Effector CD8-positive, alpha-beta T cell (primary cell): ENCODE results near the gene C1orf35.

Experiments used
- DNase-seq: peaks from one replicate; lab custom pipeline; 2025; lab: John Stamatoyannopoulos, UW

The C1orf35 gene

GRCh38 chr1:228109073-228109961 is 6.2 kb upstream of the C1orf35 start, which contains the start of gene MRPL55:
MRPL55 (minus strand) TSS chr1:228109299; CDS start chr1:228108260, 1,039 bp downstream.
- DNase-seq, result peak; percentile 98

GRCh38 chr1:228108742-228109072 is 5.6 kb upstream of the C1orf35 start:
- no peak for DNase-seq

GRCh38 chr1:228108055-228108690 is 5.0 kb upstream of the C1orf35 start:
- no peak for DNase-seq

GRCh38 chr1:228107636-228108035 is 4.5 kb upstream of the C1orf35 start:
- no peak for DNase-seq

GRCh38 chr1:228106800-228107054 is 3.6 kb upstream of the C1orf35 start:
- no peak for DNase-seq

- DNase-seq, result no peak
Observed at GRCh38 chr1:228105996-228106799, 3.1 kb upstream of the C1orf35 start.

GRCh38 chr1:228105270-228105995 is 2.3 kb upstream of the C1orf35 start:
- DNase-seq, result no peak

- no peak for DNase-seq
Observed at GRCh38 chr1:228104526-228105269, 1.6 kb upstream of the C1orf35 start.

GRCh38 chr1:228101994-228102790 is 933 bp downstream of the C1orf35 start:
- DNase-seq, result peak; percentile 34

- no peak for DNase-seq
Observed at GRCh38 chr1:228101614-228101993, 1.5 kb downstream of the C1orf35 start.

- DNase-seq, result no peak
Observed at GRCh38 chr1:228100822-228101613, 2.1 kb downstream of the C1orf35 start.

GRCh38 chr1:228099331-228099732 is 3.8 kb downstream of the C1orf35 start:
- DNase-seq, result no peak

GRCh38 chr1:228098323-228098931 is 4.7 kb downstream of the C1orf35 start:
- DNase-seq, result no peak

- DNase-seq, result no peak
Observed at GRCh38 chr1:228097333-228098081, 5.6 kb downstream of the C1orf35 start.

GRCh38 chr1:228096416-228097332 is 6.5 kb downstream of the C1orf35 start:
- DNase-seq, result no peak

- DNase-seq, result no peak
Observed at GRCh38 chr1:228095938-228096337, 7.2 kb downstream of the C1orf35 start.

GRCh38 chr1:228095161-228095560 is 8.0 kb downstream of the C1orf35 start:
- DNase-seq, result no peak
